DOHH2 (cell line): Measurements from ENCODE around the gene NGRN.
"Not testable (repeated sequence)": the region's sequence is repeated elsewhere in the genome, so short reads cannot be mapped to it uniquely, and the experiment has no call there.

Source experiments
- H3F3A ChIP-seq: fragments of 200-600 bp; sonication (generic), shearing (Covaris generic); 2 replicates; pipeline ENCODE4 v1.6.0; 2016; ENCODE audit warnings: antibody characterized with exemption, mild to moderate bottlenecking; ENCODE audit not compliant: control insufficient read depth, insufficient read depth
- H3K27ac ChIP-seq: fragments of 200-600 bp; sonication (generic); 2 replicates; pipeline ENCODE4 v1.5.1; 2014; ENCODE audit warnings: low read depth, mild to moderate bottlenecking, low read length, moderate library complexity
- H3K27me3 ChIP-seq: fragments of 200-600 bp; sonication (generic); 2 replicates; pipeline ENCODE4 v1.6.1; 2014; ENCODE audit warnings: mild to moderate bottlenecking, low read length, mixed read lengths; ENCODE audit not compliant: control insufficient read depth
- H3K36me3 ChIP-seq: fragments of 200-600 bp; sonication (generic); 2 replicates; pipeline ENCODE4 v1.6.1; 2014; ENCODE audit warnings: mild to moderate bottlenecking, low read length, moderate library complexity, mixed read lengths; ENCODE audit not compliant: control insufficient read depth
- H3K4me1 ChIP-seq: fragments of 200-600 bp; sonication (generic); 2 replicates; pipeline ENCODE4 v1.6.1; 2014; ENCODE audit warnings: mild to moderate bottlenecking, low read length, mixed read lengths; ENCODE audit not compliant: control insufficient read depth
- H3K4me2 ChIP-seq: fragments of 200-600 bp; sonication (generic); 2 replicates; pipeline ENCODE4 v1.6.0; 2014; ENCODE audit warnings: mild to moderate bottlenecking, low read length, moderate library complexity
- H3K4me3 ChIP-seq: fragments of 200-600 bp; sonication (generic); 2 replicates; pipeline ENCODE4 v1.5.1; 2014; ENCODE audit warnings: mild to moderate bottlenecking, low read length, mixed read lengths
- H3K79me2 ChIP-seq: fragments of 200-600 bp; sonication (generic); 2 replicates; pipeline ENCODE4 v1.6.1; 2014; ENCODE audit warnings: mild to moderate bottlenecking, low read length, mixed read lengths; ENCODE audit not compliant: control insufficient read depth
- H3K9me2 ChIP-seq: fragments of 200-600 bp; sonication (generic); replicated peaks from 2 replicates; pipeline ENCODE4 v1.6.1; 2014; ENCODE audit warnings: mild to moderate bottlenecking, low read length, mixed read lengths; ENCODE audit not compliant: control insufficient read depth
- H3K9me3 ChIP-seq: fragments of 200-600 bp; sonication (generic); 2 replicates; pipeline ENCODE4 v1.6.1; 2014; ENCODE audit warnings: antibody characterized with exemption, low read length, mixed read lengths; ENCODE audit not compliant: control insufficient read depth, insufficient read depth
- H4K20me1 ChIP-seq: fragments of 200-600 bp; sonication (generic); 2 replicates; pipeline ENCODE4 v1.6.0; 2014; ENCODE audit warnings: low read depth, mild to moderate bottlenecking, antibody characterized with exemption, low read length, moderate library complexity; ENCODE audit not compliant: control insufficient read depth, insufficient read depth
- CTCF ChIP-seq: fragments of 200-600 bp; sonication (generic); IDR thresholded peaks from one replicate; pipeline ENCODE4 v1.5.1; 2014; ENCODE audit warnings: antibody characterized with exemption, mild to moderate bottlenecking, low read depth, low read length; ENCODE audit not compliant: poor library complexity, severe bottlenecking
- EZH2phosphoT487 ChIP-seq: fragments of 200-600 bp; sonication (generic); IDR thresholded peaks from 2 replicates; pipeline ENCODE4 v1.6.1; 2017; ENCODE audit warnings: borderline replicate concordance, mild to moderate bottlenecking, antibody characterized with exemption, low read length, moderate library complexity, mixed read lengths

NGRN gene

GRCh38 chr15:90257776-90258175 lies 7.7 kb upstream of the NGRN start:
- no peaks in the 10 kb centered on the region for H3K9me3 ChIP-seq
- H3K36me3 ChIP-seq: no peaks in the 10 kb centered on the region
- H3F3A ChIP-seq: no peaks in the 10 kb centered on the region
- H4K20me1 ChIP-seq: no peaks in the 10 kb centered on the region
- no peak overlapping the region for H3K27ac ChIP-seq
- H3K27me3 ChIP-seq: no peaks in the 10 kb centered on the region
- no peak for TF ChIP-seq CTCF
- no peak for TF ChIP-seq EZH2phosphoT487
- H3K9me2 ChIP-seq: no peaks in the 10 kb centered on the region
- no peak overlapping the region for H3K4me2 ChIP-seq
- H3K4me3 ChIP-seq: no peak overlapping the region
- H3K4me1 ChIP-seq: no peaks in the 10 kb centered on the region
- no peaks in the 10 kb centered on the region for H3K79me2 ChIP-seq

- no peaks in the 10 kb centered on the region for H3K9me3 ChIP-seq
- H3K9me2 ChIP-seq: no peaks in the 10 kb centered on the region
- no peak overlapping the region for H3K4me3 ChIP-seq
- peaks cover 2% of the 10 kb centered on the region for H3K79me2 ChIP-seq
- peaks cover 8% of the 10 kb centered on the region; the same call in 1 of the 2 replicates for H3F3A ChIP-seq
- H4K20me1 ChIP-seq: no peaks in the 10 kb centered on the region
- no peaks in the 10 kb centered on the region for H3K36me3 ChIP-seq
- TF ChIP-seq EZH2phosphoT487 (no peak), CTCF (no peak)
- no peak overlapping the region for H3K4me2 ChIP-seq
- no peak overlapping the region for H3K27ac ChIP-seq
- no peaks in the 10 kb centered on the region for H3K27me3 ChIP-seq
- H3K4me1 ChIP-seq: peaks cover 12% of the 10 kb centered on the region
Observed at GRCh38 chr15:90259524-90259923, 5.9 kb upstream of the NGRN start.

- not testable (repeated sequence) for H3K27me3 ChIP-seq, H3K27ac ChIP-seq, H3K9me3 ChIP-seq, H3K36me3 ChIP-seq, H3K4me3 ChIP-seq, H3F3A ChIP-seq, H3K9me2 ChIP-seq, H3K4me2 ChIP-seq, H4K20me1 ChIP-seq
- H3K79me2 ChIP-seq: peaks cover 10% of the 10 kb centered on the region
- peaks cover 18% of the 10 kb centered on the region for H3K4me1 ChIP-seq
Observed at GRCh38 chr15:90260731-90261130, 4.7 kb upstream of the NGRN start.

- peaks cover 21% of the 10 kb centered on the region for H3K4me1 ChIP-seq
- no peak overlapping the region for H3K27ac ChIP-seq
- no peaks in the 10 kb centered on the region for H3K9me3 ChIP-seq
Observed at GRCh38 chr15:90261811-90262210, 3.7 kb upstream of the NGRN start.

More at GRCh38 chr15:90261811-90262210, 3.7 kb upstream of the NGRN start:
- Histone ChIP-seq H4K20me1 (0 out of 2 replicates have a peak, but pooled peaks cover 2% of the 10 kb centered on the region), H3K27me3 (no peaks in the 10 kb centered on the region), H3K4me3 (no peak overlapping the region), H3K4me2 (no peak overlapping the region), H3F3A (peaks cover 8% of the 10 kb centered on the region; the same call in 1 of the 2 replicates), H3K9me2 (no peaks in the 10 kb centered on the region), H3K36me3 (peaks cover 5% of the 10 kb centered on the region), H3K79me2 (peaks cover 21% of the 10 kb centered on the region)
- TF ChIP-seq CTCF: no peak
